Neuron (in vitro differentiated cells): ENCODE results near the gene TUBA1C.
"Not testable (repeated sequence)": the region's sequence is repeated elsewhere in the genome, so short reads cannot be mapped to it uniquely, and the experiment has no call there.

Experiments
- H2AFZ ChIP-seq: one replicate; pipeline ENCODE4 v1.6.1; 2013; ENCODE audit warnings: low read depth, mild to moderate bottlenecking, inconsistent platforms, low read length, moderate library complexity
- H3K27me3 ChIP-seq: one replicate; pipeline ENCODE4 v1.6.1; 2013; ENCODE audit warnings: low read length; ENCODE audit not compliant: insufficient read depth
- H3K36me3 ChIP-seq: one replicate; pipeline ENCODE4 v1.6.1; 2013; ENCODE audit warnings: low read length; ENCODE audit not compliant: insufficient read depth
- H3K4me1 ChIP-seq: one replicate; pipeline ENCODE4 v1.6.1; 2013; ENCODE audit warnings: low read length; ENCODE audit not compliant: insufficient read depth
- H3K4me3 ChIP-seq: 2 replicates; pipeline ENCODE4 v1.5.1; 2013; ENCODE audit warnings: mild to moderate bottlenecking, low read length, moderate library complexity
- H3K9me3 ChIP-seq: one replicate; pipeline ENCODE4 v1.6.1; 2013; ENCODE audit warnings: low read length

TUBA1C gene

GRCh38 chr12:49260571-49261363 is 4.1 kb upstream of the TUBA1C start:
- no peak overlapping the region for H2AFZ ChIP-seq
- no peak overlapping the region for H3K4me3 ChIP-seq
- peaks cover 3% of the 10 kb centered on the region for H3K9me3 ChIP-seq
- no peaks in the 10 kb centered on the region for H3K36me3 ChIP-seq
- peaks cover 3% of the 10 kb centered on the region for H3K4me1 ChIP-seq
- no peaks in the 10 kb centered on the region for H3K27me3 ChIP-seq

DNA sequence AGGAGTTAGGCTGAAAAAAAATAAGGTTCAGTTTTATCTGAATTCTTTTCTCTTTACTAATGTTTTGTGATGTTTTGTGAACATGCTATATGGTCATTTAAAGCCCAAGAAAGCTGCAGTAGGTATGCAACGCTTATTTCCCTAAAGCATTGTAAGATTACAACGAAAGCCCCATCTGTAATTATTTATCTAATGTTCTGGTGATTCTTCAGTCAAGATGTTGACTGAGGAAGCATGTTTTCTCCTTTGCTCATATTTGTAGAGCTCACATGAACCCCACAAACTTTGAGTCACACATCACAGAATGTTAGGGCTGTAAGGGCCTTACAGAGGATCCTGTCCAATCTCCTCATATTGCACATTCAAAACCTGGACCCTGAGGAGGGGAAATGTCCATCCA is 3.2 kb upstream of the TUBA1C start:
- H3K4me3 ChIP-seq, result no peak overlapping the region
- H2AFZ ChIP-seq, result no peak overlapping the region
- peaks cover 3% of the 10 kb centered on the region for H3K9me3 ChIP-seq
- no peaks in the 10 kb centered on the region for H3K27me3 ChIP-seq
- peaks cover 3% of the 10 kb centered on the region for H3K4me1 ChIP-seq
- H3K36me3 ChIP-seq, result no peaks in the 10 kb centered on the region

DNA sequence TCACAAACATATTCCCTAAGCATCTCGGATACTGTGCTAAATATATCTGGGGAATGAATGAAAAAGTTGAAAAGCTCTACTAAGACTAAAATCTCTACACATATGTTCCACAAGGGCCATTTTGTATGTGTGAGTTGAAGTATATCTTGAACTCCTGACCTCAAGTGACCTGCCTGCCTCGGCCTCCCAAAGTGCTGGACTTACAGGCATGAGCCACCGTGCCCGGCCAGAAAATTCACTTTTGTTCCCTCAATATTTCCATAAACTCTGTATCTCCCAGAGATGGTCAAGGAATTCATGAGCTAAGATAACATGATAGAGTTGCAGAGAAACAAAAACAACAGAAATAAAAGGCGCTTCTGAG is 1.5 kb upstream of the TUBA1C start:
- Histone ChIP-seq H3K4me3 (no peak overlapping the region), H3K9me3 (peaks cover 5% of the 10 kb centered on the region), H2AFZ (no peak overlapping the region), H3K36me3 (no peaks in the 10 kb centered on the region), H3K27me3 (no peaks in the 10 kb centered on the region), H3K4me1 (peaks cover 8% of the 10 kb centered on the region)

DNA sequence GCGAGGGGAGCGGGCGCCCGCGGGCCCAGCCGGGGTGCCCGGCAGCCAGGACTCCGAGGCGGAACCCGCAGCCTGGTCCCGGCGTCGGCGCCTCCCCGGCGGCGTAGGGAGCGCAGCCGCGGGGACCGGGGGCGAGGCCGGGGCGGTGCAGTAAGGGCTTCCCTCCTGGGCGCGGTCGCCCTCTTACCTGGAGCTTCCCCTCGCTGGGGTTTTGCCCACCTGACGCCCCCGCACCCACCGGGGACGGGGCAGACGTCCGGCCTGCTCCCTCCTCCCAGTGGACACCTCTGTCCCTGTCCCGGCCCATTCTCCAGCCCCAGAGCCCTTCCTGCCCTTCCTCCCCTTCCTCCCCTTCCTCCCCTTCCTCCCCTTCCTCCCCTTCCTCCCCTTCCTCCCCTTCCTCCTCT is 413 bp upstream of the TUBA1C start:
- H3K4me1 ChIP-seq, result peaks cover 18% of the 10 kb centered on the region

DNA sequence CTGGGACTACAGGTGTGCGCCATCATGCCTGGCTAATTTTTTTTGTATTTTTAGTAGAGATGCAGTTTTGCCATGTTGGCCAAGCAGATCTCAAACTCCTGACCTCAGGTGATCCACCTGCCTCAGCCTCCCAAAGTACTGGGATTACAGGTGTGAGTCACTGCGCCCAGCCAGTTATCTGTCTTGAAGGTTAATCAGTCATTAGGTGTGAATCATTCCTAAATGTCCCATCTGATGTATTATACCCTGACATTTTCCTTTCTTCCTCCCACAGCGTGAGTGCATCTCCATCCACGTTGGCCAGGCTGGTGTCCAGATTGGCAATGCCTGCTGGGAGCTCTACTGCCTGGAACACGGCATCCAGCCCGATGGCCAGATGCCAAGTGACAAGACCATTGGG is 4.3 kb downstream of the TUBA1C start:
- not testable (repeated sequence) for H3K27me3 ChIP-seq, H3K9me3 ChIP-seq, H3K36me3 ChIP-seq, H2AFZ ChIP-seq, H3K4me3 ChIP-seq
- peaks cover 15% of the 10 kb centered on the region for H3K4me1 ChIP-seq

More for the DNA sequence above, 413 bp upstream of the TUBA1C start:
- H3K36me3 ChIP-seq, result no peaks in the 10 kb centered on the region
- H3K27me3 ChIP-seq, result no peaks in the 10 kb centered on the region
- no peak overlapping the region for H2AFZ ChIP-seq
- peaks cover 5% of the 10 kb centered on the region for H3K9me3 ChIP-seq
- no peak overlapping the region for H3K4me3 ChIP-seq

DNA sequence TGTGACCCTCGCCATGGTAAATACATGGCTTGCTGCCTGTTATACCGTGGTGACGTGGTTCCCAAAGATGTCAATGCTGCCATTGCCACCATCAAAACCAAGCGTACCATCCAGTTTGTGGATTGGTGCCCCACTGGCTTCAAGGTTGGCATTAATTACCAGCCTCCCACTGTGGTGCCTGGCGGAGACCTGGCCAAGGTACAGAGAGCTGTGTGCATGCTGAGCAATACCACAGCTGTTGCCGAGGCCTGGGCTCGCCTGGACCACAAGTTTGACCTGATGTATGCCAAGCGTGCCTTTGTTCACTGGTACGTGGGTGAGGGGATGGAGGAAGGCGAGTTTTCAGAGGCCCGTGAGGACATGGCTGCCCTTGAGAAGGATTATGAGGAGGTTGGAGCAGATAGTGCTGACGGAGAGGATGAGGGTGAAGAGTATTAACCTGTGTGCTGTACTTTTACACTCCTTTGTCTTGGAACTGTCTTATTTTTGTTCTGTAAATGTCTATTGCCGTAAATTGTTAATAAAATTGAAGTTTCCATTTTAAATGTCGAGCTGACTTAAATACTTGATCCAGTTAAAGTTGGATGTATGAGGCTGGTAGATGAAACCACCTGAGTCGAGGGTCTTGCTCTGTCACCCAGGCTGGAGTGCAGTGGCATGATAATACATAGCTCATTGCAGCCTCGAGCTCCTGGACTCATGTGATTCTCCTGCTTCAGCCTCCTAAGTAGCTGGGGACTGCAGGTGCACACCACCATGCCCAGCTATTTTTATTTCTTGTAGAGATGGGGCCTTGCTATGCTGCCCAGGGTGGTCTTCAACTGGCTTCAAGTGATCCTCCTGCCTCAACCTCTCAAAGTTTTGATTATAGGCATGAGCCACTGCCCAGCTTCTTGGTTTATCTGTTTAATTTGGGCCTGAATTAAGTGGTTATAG is 8.2 kb downstream of the TUBA1C start:
- Histone ChIP-seq H2AFZ (no peak overlapping the region), H3K4me1 (peaks cover 32% of the 10 kb centered on the region), H3K9me3 (no peaks in the 10 kb centered on the region), H3K4me3 (no peak overlapping the region), H3K36me3 (no peaks in the 10 kb centered on the region), H3K27me3 (no peaks in the 10 kb centered on the region)

- Histone ChIP-seq H2AFZ (no peak overlapping the region), H3K27me3 (no peaks in the 10 kb centered on the region), H3K9me3 (no peaks in the 10 kb centered on the region), H3K4me3 (no peak overlapping the region), H3K36me3 (no peaks in the 10 kb centered on the region), H3K4me1 (peaks cover 25% of the 10 kb centered on the region)
Observed at GRCh38 chr12:49273726-49274395, 9.0 kb downstream of the TUBA1C start.

GRCh38 chr12:49274396-49275069 is 9.7 kb downstream of the TUBA1C start:
- Histone ChIP-seq H2AFZ (no peak overlapping the region), H3K4me1 (peaks cover 20% of the 10 kb centered on the region), H3K4me3 (no peak overlapping the region), H3K36me3 (no peaks in the 10 kb centered on the region), H3K27me3 (no peaks in the 10 kb centered on the region), H3K9me3 (no peaks in the 10 kb centered on the region)

DNA sequence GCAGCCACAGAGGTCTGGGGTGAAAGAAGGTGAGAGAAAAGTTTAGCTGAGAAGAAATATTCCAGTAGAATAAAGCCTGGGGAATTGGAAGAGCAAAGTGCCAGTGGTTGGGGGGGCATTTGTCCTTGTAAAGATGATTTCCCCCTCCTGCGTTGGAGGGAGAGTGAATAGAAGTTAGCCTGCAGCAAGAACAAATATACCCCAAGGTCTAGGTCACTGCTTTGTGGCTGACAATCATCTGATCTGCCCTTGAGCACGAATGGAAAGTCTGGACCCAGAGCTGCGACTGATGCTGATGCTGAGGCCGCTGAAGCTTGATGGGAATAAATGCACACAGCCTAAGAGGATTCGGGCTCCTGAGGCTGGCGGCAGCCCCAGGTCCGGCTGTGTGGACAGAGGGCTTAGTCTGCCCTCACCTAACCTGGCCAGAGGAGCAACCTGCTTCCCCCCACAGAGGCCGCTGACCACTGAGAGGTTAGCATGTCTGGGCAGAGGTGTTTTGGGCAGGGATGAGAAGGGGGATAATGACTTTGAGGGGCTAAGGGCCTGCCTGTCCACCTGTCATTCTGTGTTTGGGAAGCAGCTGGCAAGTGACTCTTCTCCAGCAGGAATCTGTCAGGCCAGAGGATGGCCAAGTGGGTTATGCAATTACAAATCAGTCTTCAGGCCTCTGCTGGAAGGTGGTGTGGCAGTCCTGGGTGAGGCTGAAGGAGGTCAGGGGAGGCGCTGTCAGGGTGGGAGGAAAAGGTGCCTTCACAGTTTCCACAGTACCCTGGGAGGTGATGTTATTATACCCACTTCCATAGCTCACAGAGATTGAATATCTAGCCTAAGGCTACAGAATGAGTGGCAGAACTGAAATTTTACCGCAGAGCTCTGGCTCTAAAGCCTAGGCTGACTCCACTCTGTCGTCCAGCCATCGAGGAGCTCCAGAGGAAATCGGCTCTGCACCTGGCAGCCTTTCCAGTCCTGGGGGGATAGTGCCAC is 11.7 kb downstream of the TUBA1C start:
- H3K4me3 ChIP-seq, result no peak overlapping the region
- H3K27me3 ChIP-seq, result no peaks in the 10 kb centered on the region
- H3K4me1 ChIP-seq, result peaks cover 27% of the 10 kb centered on the region
- H3K9me3 ChIP-seq, result no peaks in the 10 kb centered on the region
- H3K36me3 ChIP-seq, result no peaks in the 10 kb centered on the region
- H2AFZ ChIP-seq, result no peak overlapping the region

GRCh38 chr12:49277466-49277865 is 12.6 kb downstream of the TUBA1C start:
- Histone ChIP-seq H2AFZ (no peak overlapping the region), H3K9me3 (no peaks in the 10 kb centered on the region), H3K4me3 (no peak overlapping the region), H3K36me3 (no peaks in the 10 kb centered on the region), H3K4me1 (peaks cover 33% of the 10 kb centered on the region), H3K27me3 (no peaks in the 10 kb centered on the region)

DNA sequence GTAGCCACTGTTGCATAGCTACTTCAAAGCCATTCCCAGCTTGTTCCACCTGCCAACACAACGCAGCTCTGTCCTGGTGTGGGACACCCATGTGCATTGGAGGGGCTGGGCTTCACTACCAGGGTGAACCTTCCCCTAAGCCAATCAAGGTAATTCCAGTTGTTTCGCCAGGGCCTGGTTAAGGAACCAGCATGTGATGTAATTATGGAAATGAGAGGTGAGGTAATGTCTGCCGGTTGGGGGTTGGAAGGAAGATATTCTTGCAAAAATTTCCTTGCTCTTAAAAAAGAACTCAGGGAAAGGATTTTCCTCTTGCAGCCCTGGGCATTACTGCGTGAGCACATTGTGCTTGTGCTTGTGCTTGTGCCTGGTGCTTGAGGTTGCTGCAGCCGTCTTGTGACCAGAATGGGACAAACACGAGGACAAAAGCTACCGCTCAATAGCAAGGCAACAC is 14.9 kb downstream of the TUBA1C start:
- no peak overlapping the region for H3K4me3 ChIP-seq
- H2AFZ ChIP-seq, result no peak overlapping the region
- H3K36me3 ChIP-seq, result no peaks in the 10 kb centered on the region
- H3K9me3 ChIP-seq, result no peaks in the 10 kb centered on the region
- H3K27me3 ChIP-seq, result no peaks in the 10 kb centered on the region
- H3K4me1 ChIP-seq, result peaks cover 37% of the 10 kb centered on the region

- H3K4me3 ChIP-seq, H2AFZ ChIP-seq, H3K9me3 ChIP-seq, H3K36me3 ChIP-seq, H3K27me3 ChIP-seq: not testable (repeated sequence)
- H3K4me1 ChIP-seq, result peaks cover 37% of the 10 kb centered on the region
Observed at GRCh38 chr12:49280545-49280944, 15.7 kb downstream of the TUBA1C start.
